PC-9 (cell line): ENCODE measurements around the gene DRC1.

ENCODE experiments used
- EZH2 ChIP-seq: fragments of 200-600 bp; sonication (generic); IDR thresholded peaks from 2 replicates; pipeline ENCODE4 v1.8.0; 2017; ENCODE audit warnings: antibody characterized with exemption, low read depth
- TF ChIP-seq, protein P1 (sequence below): fragments of 200-600 bp; sonication (generic); conservative IDR thresholded peaks from 2 replicates; pipeline ENCODE4 v1.6.1; 2017; ENCODE audit warnings: mixed run types, antibody characterized with exemption, mild to moderate bottlenecking, moderate library complexity

DNA sequence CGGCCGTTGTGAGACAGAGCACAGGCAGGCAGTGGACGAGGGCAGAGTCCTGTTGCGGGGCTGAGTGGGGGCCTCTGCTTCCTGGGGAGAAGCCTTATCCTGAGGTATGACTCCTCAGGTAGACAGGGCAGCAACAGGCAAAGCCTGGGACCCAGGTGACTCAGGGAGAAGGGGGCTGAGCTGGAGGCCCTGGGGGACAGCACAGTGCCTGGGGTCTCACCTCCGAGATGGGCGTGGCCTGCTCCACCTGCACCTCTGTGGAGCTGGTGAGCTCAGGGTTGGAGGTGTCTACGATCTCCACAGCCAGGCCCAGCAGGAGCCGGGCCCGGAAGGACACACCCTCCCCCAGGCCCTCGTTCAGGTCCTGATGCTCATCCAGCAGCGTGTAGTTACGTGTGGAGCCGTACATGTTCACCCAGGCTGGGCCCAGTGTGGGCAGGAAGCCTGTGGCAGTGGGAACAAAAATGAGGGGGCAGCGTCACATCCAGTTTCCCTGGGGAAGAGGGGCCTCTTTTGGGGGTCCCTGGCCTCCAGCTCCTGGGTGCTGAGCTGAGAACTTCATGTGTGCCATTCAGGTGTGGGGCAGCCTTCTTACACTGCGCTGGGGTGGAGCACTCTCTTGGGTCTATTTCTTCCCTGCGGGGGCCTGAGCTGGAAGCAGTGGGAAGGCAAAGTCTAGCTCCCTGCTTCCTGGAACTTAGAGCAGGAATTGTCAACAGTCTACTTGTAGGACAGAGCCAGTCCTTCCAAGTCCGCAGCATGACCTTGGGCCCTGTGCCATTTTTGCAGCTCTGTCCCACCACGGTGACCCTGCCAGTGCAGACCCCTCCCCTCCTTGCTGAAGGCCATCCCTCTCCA is 79.1 kb downstream of the DRC1 start:
- TF ChIP-seq, protein P1, sequence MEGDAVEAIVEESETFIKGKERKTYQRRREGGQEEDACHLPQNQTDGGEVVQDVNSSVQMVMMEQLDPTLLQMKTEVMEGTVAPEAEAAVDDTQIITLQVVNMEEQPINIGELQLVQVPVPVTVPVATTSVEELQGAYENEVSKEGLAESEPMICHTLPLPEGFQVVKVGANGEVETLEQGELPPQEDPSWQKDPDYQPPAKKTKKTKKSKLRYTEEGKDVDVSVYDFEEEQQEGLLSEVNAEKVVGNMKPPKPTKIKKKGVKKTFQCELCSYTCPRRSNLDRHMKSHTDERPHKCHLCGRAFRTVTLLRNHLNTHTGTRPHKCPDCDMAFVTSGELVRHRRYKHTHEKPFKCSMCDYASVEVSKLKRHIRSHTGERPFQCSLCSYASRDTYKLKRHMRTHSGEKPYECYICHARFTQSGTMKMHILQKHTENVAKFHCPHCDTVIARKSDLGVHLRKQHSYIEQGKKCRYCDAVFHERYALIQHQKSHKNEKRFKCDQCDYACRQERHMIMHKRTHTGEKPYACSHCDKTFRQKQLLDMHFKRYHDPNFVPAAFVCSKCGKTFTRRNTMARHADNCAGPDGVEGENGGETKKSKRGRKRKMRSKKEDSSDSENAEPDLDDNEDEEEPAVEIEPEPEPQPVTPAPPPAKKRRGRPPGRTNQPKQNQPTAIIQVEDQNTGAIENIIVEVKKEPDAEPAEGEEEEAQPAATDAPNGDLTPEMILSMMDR: no peak
- TF ChIP-seq EZH2: no peak
